ENCODE results near the gene SSUH2.

DNA sequence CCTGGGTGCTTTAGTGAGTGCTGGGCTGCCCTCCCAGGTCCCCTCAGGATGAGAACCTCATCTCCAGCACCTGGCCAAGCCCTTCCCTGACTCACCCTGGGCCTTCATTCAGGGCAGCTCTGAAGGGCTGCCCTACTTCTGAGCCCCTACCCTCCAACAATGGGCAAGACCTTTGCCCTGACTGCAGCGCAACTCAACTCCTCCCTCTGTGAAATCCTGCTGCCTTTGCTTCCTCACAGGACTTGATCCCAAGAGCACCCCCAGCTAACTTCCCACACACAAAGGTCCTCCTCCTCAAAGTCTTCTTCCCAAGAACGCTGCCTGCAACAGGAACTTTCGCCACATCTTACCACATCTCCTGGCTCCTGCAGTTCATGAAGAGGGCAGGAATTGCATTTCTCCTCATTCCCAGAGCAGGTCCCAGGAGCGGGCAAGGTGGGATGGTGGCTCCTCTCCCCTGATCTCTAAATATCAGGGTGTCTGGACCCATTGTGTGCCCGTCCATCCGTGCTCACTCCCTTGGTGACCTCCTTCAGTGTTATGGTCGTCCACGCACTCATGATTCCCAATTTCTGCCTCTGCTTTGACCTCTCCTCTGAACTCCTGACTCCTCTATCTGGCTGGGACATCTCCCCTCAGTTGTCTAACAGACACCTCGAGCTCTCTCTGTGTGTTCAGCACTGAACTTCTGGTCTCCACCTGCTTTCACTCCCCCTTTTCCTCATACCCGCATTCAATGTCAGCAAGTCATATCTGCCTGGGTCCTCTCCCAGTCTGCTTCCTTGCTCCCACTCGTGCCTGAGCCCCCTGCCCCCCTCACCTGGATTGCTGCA, 4.5 kb upstream of the SSUH2 start:
- TF ChIP-seq RCOR1 (IDR thresholded peaks at IDR 0.05; ENCODE audit: insufficient replicate concordance, low read length), result no peak
- TF ChIP-seq, protein P1, sequence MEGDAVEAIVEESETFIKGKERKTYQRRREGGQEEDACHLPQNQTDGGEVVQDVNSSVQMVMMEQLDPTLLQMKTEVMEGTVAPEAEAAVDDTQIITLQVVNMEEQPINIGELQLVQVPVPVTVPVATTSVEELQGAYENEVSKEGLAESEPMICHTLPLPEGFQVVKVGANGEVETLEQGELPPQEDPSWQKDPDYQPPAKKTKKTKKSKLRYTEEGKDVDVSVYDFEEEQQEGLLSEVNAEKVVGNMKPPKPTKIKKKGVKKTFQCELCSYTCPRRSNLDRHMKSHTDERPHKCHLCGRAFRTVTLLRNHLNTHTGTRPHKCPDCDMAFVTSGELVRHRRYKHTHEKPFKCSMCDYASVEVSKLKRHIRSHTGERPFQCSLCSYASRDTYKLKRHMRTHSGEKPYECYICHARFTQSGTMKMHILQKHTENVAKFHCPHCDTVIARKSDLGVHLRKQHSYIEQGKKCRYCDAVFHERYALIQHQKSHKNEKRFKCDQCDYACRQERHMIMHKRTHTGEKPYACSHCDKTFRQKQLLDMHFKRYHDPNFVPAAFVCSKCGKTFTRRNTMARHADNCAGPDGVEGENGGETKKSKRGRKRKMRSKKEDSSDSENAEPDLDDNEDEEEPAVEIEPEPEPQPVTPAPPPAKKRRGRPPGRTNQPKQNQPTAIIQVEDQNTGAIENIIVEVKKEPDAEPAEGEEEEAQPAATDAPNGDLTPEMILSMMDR (conservative IDR thresholded peaks at IDR 0.05; ENCODE audit: low read depth, low read length), result no peak
- no peak for TF ChIP-seq RAD21 (IDR thresholded peaks at IDR 0.05; ENCODE audit: low read length)
- no peak for TF ChIP-seq RFX5 (IDR thresholded peaks at IDR 0.05; ENCODE audit: low read depth, low read length)
- TF ChIP-seq, protein P2, sequence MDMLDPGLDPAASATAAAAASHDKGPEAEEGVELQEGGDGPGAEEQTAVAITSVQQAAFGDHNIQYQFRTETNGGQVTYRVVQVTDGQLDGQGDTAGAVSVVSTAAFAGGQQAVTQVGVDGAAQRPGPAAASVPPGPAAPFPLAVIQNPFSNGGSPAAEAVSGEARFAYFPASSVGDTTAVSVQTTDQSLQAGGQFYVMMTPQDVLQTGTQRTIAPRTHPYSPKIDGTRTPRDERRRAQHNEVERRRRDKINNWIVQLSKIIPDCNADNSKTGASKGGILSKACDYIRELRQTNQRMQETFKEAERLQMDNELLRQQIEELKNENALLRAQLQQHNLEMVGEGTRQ (IDR thresholded peaks at IDR 0.05; ENCODE audit: low read depth, low read length), result no peak
- no peak for TF ChIP-seq FOS (IDR thresholded peaks at IDR 0.05; ENCODE audit: low read depth, low read length)
